ENCODE data around the gene CPT1C.

CPT1C gene

DNA sequence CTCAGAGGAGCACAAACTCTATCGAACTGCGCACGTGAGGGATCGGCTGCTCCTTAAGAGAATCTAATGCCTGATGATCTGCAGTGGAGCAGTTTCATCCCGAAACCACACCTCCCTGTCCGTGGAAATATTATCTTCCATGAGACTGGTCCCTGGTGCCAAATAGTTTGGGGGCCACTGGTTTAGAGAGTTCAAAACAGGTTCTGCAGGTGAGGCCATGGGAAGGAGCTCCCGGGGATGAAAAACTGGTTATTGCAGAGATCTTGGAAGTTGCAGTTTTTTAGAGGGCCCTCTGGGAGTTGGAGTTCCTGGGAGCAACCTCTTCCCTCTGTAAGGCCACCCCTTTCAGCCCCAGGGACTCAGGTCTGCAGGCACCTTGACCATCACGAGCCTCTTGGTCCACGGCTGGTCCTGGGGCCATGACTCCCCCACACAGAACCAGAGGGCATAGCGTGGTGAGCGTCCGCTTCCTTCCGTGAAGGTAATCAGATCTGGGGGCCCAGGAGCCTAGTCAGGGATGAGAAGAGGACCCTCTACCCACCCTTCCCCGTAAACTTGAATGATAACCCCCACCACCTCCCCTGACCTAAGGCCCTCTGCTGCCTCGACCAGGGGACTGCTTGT lies 30.5 kb upstream of the CPT1C start:
- DNase-seq (ENCODE audit: low read depth) = no peak

DNA sequence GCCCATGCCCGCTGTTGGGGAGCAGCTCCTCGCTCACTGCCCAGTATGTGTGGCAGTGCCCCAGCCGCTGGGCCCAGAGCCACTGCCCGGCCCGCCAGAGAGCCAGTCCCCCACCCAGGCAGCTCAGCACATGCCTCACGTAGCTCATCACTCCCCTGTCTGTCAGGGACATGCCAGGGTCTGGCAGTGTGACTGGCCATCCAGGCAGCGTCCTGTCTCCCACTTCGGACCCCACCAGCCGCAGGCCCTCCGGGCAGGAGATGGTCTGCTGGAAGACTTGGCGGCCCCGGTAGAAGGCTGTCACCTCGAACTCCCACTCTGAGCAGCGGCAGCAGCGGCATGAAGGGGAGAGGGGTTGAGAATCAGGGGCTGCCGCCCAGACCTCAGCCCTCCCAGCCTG lies 28.9 kb upstream of the CPT1C start:
- DNase-seq (ENCODE audit: low read depth) = no peak

- no peak for DNase-seq (ENCODE audit: low read depth)
These were observed 27.7 kb upstream of the CPT1C start for GRCh38 chr19:49663224-49663623.

DNA sequence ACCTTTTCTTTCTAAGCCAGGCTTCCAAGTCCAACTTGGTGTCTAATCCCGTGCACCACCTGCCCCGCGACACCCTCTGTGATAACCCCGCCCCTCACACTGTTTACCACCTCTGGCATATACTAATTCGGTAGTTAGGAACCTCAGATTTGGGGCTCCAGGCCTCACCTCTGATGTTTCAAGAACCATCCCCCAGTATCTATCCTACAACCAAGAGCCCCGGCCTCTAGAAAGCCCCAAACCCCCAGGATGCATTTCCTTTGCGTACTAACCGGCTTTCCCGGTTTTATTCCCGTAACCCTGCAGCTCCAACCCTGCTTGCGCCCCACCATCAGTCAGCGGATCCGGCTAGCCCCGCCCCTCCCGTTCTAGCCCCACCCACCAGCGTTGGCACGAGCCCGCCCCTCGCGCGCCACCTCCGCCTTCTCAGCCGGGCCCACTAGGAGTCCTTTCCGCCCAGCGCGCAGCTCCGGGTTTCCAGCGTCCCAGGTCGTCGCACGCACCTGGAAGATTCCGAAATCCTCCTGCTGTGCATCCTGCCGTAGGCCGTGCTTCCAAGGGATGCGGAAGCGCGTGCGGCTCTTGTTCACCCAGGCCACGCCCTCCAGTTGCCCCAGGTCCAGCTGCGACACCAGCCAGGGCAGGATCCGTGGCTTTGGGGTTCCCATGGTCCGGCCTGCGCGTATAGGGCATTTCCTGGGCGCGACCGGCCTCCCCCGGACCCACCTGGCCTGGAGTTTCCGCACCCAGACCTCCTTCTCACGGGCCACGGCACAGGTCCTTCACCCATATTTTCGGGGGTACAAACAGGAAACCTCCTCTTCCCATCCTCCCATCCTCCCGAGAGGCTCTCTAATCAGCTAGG lies 26.5 kb upstream of the CPT1C start:
- peak; percentile 84 for DNase-seq (ENCODE audit: low read depth)

- DNase-seq (ENCODE audit: low read depth) = no peak
These were observed 25.9 kb upstream of the CPT1C start for GRCh38 chr19:49665036-49665350.

GRCh38 chr19:49665351-49666119 lies 25.4 kb upstream of the CPT1C start, which contains the start of the genes BCL2L12 and IRF3:
BCL2L12 (plus strand) TSS chr19:49665933; CDS start chr19:49666693, 760 bp downstream.
IRF3 (minus strand) TSS chr19:49665857; CDS start chr19:49664838, 1,019 bp downstream.
- peak; percentile 99 for DNase-seq (ENCODE audit: low read depth)

DNA sequence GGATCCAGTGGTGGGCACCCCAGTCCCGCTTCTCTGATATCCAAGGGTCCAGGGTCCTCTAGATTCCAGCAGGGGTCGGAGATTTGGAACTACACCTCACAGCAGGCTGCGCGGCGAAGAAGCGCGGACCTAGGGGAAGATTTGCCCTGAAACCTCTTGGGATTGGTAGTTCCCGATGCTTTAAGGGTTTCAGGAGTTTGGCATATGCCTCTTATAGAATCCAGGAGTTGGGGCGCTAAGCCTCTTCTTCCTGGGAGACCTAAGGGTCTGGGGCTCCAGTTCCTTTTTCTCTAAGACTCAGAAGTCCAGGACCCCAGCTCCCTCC lies 24.8 kb upstream of the CPT1C start:
- DNase-seq (ENCODE audit: low read depth) = no peak

DNA sequence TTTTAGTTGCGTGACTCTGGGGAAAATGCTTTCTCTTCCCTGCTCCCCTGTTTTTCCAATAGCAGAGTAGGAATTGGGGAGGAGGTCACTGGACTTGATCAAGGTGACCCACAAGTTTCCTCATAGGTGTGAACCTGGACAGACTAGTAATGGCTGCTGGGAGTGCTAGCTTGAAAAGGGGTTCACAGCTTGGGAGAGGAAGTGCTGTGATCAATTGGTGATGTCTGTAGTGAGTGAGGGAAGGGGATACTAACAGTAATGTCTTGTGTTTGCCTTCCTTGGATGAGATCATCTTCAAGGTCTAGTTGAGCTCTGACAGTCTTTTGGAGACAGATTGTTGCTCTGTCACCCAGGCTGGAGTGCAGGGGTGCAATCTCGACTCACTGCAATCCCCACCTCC lies 23.4 kb upstream of the CPT1C start:
- no peak for DNase-seq (ENCODE audit: low read depth)

- no peak for DNase-seq (ENCODE audit: low read depth)
These were observed 21.4 kb upstream of the CPT1C start for GRCh38 chr19:49669516-49669915.

DNA sequence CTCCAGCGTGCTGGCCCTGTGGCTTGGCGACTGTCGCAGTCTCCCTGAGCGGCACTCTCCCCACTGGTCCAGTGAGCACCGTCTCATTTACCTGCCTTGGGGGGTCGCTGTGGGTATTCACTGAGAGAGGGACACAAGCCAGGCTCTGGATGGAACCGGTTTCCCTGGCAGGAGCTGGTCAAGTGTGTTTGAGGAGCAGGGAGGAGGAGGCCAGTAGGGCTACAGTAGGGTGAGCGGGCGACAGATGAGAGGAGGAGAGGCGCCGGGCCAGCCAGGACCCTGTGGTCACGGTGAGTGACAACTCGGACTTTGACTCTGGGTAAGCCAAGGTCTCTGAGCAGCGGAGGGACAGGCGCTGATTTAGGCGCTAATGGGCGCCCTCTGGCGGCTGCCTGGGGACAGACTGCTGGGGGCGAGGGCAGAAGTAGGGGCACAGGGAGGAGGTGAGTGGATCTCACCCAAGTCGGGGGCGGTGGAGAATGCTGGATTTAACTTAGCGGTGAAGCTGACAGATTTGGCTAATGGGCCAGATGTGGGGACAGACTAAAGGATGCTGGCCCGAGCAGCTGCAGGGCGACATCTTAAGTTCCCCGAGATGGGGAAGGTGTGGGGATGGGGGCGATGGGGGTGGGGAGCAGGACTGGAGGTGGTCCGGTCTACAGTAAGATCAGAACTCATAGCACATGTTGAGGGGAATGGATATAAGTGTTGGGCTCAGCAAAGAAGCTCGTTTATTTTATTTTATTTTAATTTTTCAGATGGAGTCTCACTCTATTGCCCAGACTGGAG lies 18.6 kb upstream of the CPT1C start:
- DNase-seq (ENCODE audit: low read depth) = peak; percentile 60

DNA sequence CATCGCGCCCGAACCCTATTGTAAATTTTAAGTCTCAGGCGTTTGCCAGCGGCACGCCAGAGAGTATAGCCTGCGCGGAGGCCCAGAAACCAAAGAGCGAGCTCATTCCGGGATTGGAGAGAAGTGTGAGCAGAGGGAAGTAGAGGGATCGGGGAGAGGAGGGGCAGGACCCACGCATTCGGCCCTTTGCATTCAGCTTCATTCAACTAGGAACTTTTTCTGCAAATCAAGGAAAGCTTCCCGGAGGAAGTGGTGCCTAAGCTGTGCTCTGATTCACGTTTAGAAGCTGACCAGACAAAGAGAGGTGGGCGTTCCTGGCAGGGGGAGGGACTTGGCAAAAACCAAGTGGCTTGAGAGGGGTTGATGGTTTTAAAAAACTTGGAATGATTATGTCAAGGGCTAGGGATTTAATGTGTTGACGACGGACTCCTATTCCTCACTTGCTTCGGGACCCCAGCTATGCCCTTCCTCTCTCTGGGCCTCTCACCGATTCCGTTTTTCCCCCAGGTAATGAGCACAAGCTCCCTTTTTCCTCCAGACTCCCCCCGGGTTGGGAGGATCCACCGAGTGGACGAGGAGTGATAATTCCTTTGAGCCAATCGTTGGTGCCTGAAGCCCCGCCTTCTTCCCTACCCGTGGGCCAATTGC lies 14.7 kb upstream of the CPT1C start:
- DNase-seq (ENCODE audit: low read depth) = no peak

- peak; percentile 95 for DNase-seq (ENCODE audit: low read depth)
These were observed 14.1 kb upstream of the CPT1C start for GRCh38 chr19:49676784-49677230.

GRCh38 chr19:49677231-49677900 lies 13.6 kb upstream of the CPT1C start, which contains the start of gene PRMT1:
PRMT1 (plus strand) TSS chr19:49677271; CDS start chr19:49677281, 10 bp downstream.
- peak; percentile 27 for DNase-seq (ENCODE audit: low read depth)

- DNase-seq (ENCODE audit: low read depth) = peak; percentile 66
These were observed 12.8 kb upstream of the CPT1C start for GRCh38 chr19:49677901-49678674.

DNA sequence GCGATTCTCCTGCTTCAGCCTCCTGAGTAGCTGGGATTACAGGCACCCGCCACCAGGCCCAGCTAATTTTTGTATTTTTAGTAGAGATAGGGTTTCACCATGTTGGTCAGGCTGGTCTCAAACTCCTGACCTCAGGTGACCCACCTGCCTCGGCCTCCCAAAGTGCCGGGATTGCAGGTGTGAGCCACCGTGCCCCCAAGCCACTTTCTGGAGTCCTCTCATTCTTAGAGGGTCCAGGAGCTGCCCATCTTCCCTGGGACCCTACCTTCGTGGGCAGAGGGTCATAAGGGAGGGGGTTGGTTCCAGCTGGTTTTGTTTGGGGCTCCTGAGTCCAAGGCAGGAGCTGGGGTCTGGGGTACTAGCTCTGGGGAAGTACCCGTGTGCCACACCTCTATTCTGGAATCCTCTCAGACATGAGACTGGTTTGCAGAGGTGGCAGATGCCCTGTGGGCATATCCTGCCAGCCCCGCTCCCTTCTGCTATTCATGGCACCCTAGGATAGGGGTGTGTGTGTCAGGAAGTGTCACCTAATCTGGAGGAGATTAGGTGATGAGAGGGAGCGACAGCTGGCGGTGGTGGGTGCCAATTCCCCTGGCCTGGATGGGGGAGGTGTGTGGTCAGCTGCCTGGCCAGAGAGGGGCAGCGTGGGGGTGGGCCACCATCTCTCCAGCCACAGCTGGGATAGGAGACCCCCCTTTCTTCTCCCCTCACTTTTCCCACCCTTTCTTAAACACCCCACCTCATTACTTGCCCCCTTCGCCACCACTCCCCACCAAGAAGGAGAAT lies 11.7 kb upstream of the CPT1C start:
- DNase-seq (ENCODE audit: low read depth) = no peak

- no peak for DNase-seq (ENCODE audit: low read depth)
These were observed 11.0 kb upstream of the CPT1C start for GRCh38 chr19:49679771-49680413.

DNA sequence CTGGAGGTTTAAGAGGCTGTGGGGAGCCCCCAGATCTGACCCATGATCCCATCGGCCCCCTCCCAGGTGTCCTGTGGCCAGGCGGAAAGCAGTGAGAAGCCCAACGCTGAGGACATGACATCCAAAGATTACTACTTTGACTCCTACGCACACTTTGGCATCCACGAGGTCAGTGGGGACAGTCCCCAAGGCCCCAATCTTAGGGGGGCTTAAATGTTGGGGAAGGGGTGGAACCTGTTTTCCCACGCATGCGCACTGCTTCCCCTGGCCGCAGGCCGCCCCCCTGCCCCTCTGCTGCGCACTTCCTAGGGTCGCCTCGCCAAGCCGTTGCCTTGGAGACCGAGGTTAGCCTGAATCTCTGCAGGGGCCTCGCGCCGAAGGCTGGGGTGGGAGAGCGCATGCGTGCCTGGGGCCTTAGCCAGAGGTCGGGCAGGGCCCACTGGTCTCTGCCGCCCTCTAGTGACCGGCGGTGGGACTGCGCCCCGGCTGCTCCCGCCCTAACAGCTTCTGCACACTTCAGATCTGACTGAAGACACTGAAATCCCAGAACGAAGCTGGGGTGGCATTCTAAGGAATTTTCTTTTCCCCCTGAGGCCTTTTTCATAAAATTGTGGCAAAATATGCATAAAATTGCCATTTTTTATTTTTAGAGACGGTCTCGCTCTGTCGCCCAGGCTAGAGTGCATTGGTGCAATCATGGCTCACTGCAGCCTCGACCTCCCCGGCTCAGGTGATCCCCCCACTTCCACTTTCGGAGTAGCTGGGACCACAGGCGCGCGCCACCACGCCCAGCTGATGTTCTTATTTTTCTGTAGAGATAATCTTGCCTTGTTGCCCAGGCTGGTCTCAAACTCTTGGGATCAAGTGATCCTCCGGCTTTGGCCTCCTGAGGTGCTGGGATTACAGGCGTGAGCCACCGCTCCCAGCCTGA lies 10.2 kb upstream of the CPT1C start:
- peak; percentile 91 for DNase-seq (ENCODE audit: low read depth)

- no peak for DNase-seq (ENCODE audit: low read depth)
These were observed 9.1 kb upstream of the CPT1C start for GRCh38 chr19:49681830-49682229.
